Endothelial cell of umbilical vein (primary cell): ENCODE results near the gene KCTD21. TPM values are rescaled to one million over a fixed set of nuclear protein-coding genes. Genes with fewer than 3 reads are reported as not detected.

Source experiments
- BruUV-seq: library from RNA; stranded (reverse); fragments of 400-500 nt; replicated peaks from 2 replicates; lab custom pipeline; 2021; lab: Mats Ljungman, UMichigan
- CTCF ChIA-PET: fragments of 300-600, 350-600 bp; sonication (Branson Sonifier 250); formaldehyde crosslinking; loops from one replicate; lab custom pipeline; 2021; ENCODE audit warnings: antibody characterized with exemption, inconsistent platforms; lab: Charles Lee
- POLR2A ChIA-PET: fragments of 300-600, 350-600 bp; sonication (Branson Sonifier 250); formaldehyde crosslinking; loops from one replicate; lab custom pipeline; 2021; ENCODE audit warnings: antibody characterized with exemption, inconsistent platforms; lab: Charles Lee
- DNase-seq: peaks from one replicate; pipeline ENCODE4 v3.0.0-alpha.2; 2011; ENCODE audit warnings: low read depth, low spot score
- FAIRE-seq: peaks from 2 replicates; lab custom pipeline; 2011; peaks lifted over from hg19 to GRCh38; lab: Jason Lieb, UNC
- H2AFZ ChIP-seq: 2 replicates; pipeline ENCODE4 v1.6.0; 2012; ENCODE audit warnings: low read depth, low read length, control low read depth, inconsistent platforms
- H3K27ac ChIP-seq: 2 replicates; pipeline ENCODE4 v1.5.1; 2011; ENCODE audit warnings: low read depth, mild to moderate bottlenecking, control low read depth, low read length, moderate library complexity; ENCODE audit not compliant: insufficient read depth
- H3K27me3 ChIP-seq, 2 experiments: 2 replicates each; pipeline versions ENCODE4 v1.6.0 to v1.6.1; 2011; ENCODE audit warnings: low read length in 2 of 2, mixed read lengths in 1 of 2; ENCODE audit not compliant: control insufficient read depth in 2 of 2, insufficient read depth in 2 of 2
- H3K36me3 ChIP-seq, 2 experiments: 2 replicates in 1 of 2; 3 replicates in 1 of 2; pipeline ENCODE4 v1.5.1; 2011; ENCODE audit warnings: low read length in 2 of 2, mild to moderate bottlenecking in 1 of 2, moderate library complexity in 1 of 2; ENCODE audit not compliant: control insufficient read depth in 2 of 2, insufficient read depth in 2 of 2; ENCODE audit errors: extremely low read depth in 1 of 2
- H3K4me1 ChIP-seq: 3 replicates; pipeline ENCODE4 v1.5.1; 2011; ENCODE audit warnings: mild to moderate bottlenecking, low read length; ENCODE audit not compliant: control insufficient read depth, insufficient read depth; ENCODE audit errors: extremely low read depth
- H3K4me2 ChIP-seq: 2 replicates; pipeline ENCODE4 v1.6.1; 2011; ENCODE audit warnings: low read length, control low read depth, mixed read lengths; ENCODE audit not compliant: insufficient read depth
- H3K4me3 ChIP-seq, 3 experiments: fragments of 200-600 bp in 1 of 3; sonication (generic), shearing (Covaris generic) in 1 of 3; replicated peaks in 1 of 3; 2 replicates each; pipeline ENCODE4 v1.5.1; 2011 to 2016; ENCODE audit warnings: control low read depth in 3 of 3, low read length in 3 of 3, mild to moderate bottlenecking in 2 of 3, inconsistent platforms in 1 of 3, low read depth in 1 of 3, moderate library complexity in 1 of 3; ENCODE audit not compliant: insufficient read depth in 1 of 3
- H3K79me2 ChIP-seq: 2 replicates; pipeline ENCODE4 v1.6.0; 2012; ENCODE audit warnings: low read length, inconsistent platforms; ENCODE audit not compliant: control insufficient read depth, insufficient read depth
- H3K9ac ChIP-seq: replicated peaks from 2 replicates; pipeline ENCODE3; 2011; ENCODE audit warnings: low read length, control low read depth; ENCODE audit not compliant: insufficient read depth; ENCODE audit errors: extremely low read depth
- H3K9me1 ChIP-seq: replicated peaks from 3 replicates; pipeline ENCODE4 v1.6.0; 2011; ENCODE audit warnings: mild to moderate bottlenecking, low read length; ENCODE audit not compliant: control insufficient read depth, insufficient read depth; ENCODE audit errors: extremely low read depth
- H3K9me3 ChIP-seq: replicated peaks from 2 replicates; pipeline ENCODE4 v1.5.1; 2012; ENCODE audit warnings: low read length, inconsistent platforms; ENCODE audit not compliant: control insufficient read depth, insufficient read depth
- H4K20me1 ChIP-seq: replicated peaks from 2 replicates; pipeline ENCODE3; 2011; ENCODE audit warnings: mild to moderate bottlenecking, low read length; ENCODE audit not compliant: control insufficient read depth, insufficient read depth; ENCODE audit errors: extremely low read depth
- EZH2 ChIP-seq: IDR thresholded peaks from 2 replicates; pipeline ENCODE4 v1.6.1; 2012; ENCODE audit warnings: borderline replicate concordance, low read depth, mild to moderate bottlenecking, moderate library complexity, low read length, inconsistent platforms; ENCODE audit not compliant: severe bottlenecking
- FOS ChIP-seq: IDR thresholded peaks from 2 replicates; pipeline ENCODE4 v1.6.1; 2011; ENCODE audit warnings: mild to moderate bottlenecking, low read length, moderate library complexity, borderline replicate concordance; ENCODE audit not compliant: insufficient read depth
- GATA2 ChIP-seq: IDR thresholded peaks from 2 replicates; pipeline ENCODE4 v1.7.0; 2011; ENCODE audit warnings: low read depth, mild to moderate bottlenecking, moderate library complexity, mixed read lengths, low read length; ENCODE audit not compliant: insufficient read length, insufficient read depth
- JUN ChIP-seq: IDR thresholded peaks from 2 replicates; pipeline ENCODE4 v1.6.1; 2011; ENCODE audit warnings: borderline replicate concordance, low read depth; ENCODE audit not compliant: insufficient read length, insufficient read depth
- MYC ChIP-seq: IDR thresholded peaks from one replicate; pipeline ENCODE4 v1.6.1; 2011; ENCODE audit warnings: mild to moderate bottlenecking, low read depth, low read length
- POLR2A ChIP-seq: IDR thresholded peaks from 2 replicates; pipeline ENCODE4 v1.6.1; 2012; ENCODE audit warnings: low read depth, mild to moderate bottlenecking, control low read depth, low read length
- POLR2AphosphoS5 ChIP-seq: IDR thresholded peaks from 2 replicates; pipeline ENCODE4 v1.6.1; 2012; ENCODE audit warnings: low read depth, mild to moderate bottlenecking, control low read depth, low read length, moderate library complexity; ENCODE audit not compliant: insufficient read depth
- dilution Hi-C: fragments of 300-500 bp; cut with MboI; formaldehyde crosslinking; loops from one replicate; pipeline ENCODE4 v1.15.0; 2019; ENCODE audit warnings: low sequenced_read_pairs; ENCODE audit not compliant: extremely low pct_ligation_motif_present
- intact Hi-C: fragments of 100-400 bp; cut with micrococcal nuclease; formaldehyde crosslinking; loops from one replicate; pipeline ENCODE4 v1.10.0; 2022
- polyA plus RNA-seq, 4 experiments: library from polyadenylated mRNA; depleted of rRNA in 3 of 4; stranded (reverse) in 3 of 4; unstranded in 1 of 4; fragments of >200 nt; gene quantifications; 2 replicates each; pipeline versions ENCODE4 v1.2.1 to v1.2.3, GENCODE V29; 2011 to 2012; ENCODE audit warnings: missing spikeins in 1 of 4
- total RNA-seq: library from RNA; stranded (reverse); gene quantifications from 2 replicates; pipeline ENCODE4 v1.2.3, GENCODE V29; 2021
- TF ChIP-seq, protein P1 (sequence below), 2 donors: IDR thresholded peaks; 1 replicate in 1 of 2; 2 replicates in 1 of 2; pipeline ENCODE4 v1.5.1; 2011; ENCODE audit warnings: low read length in 2 of 2, mild to moderate bottlenecking in 2 of 2, moderate library complexity in 2 of 2, control low read depth in 1 of 2, inconsistent platforms in 1 of 2, low read depth in 1 of 2; ENCODE audit not compliant: insufficient read depth in 1 of 2; ENCODE audit errors: extremely low read depth in 1 of 2
- TF ChIP-seq, protein P2 (sequence below): IDR thresholded peaks from 2 replicates; pipeline ENCODE4 v1.6.1; 2011; ENCODE audit not compliant: insufficient read depth, insufficient read length

KCTD21 gene
- total and polyA plus RNA-seq, 2 donors (not counting 3 experiments of a cell fraction or from before 2014, with no cell fraction given): 8.5 to 11.9 TPM

DNA sequence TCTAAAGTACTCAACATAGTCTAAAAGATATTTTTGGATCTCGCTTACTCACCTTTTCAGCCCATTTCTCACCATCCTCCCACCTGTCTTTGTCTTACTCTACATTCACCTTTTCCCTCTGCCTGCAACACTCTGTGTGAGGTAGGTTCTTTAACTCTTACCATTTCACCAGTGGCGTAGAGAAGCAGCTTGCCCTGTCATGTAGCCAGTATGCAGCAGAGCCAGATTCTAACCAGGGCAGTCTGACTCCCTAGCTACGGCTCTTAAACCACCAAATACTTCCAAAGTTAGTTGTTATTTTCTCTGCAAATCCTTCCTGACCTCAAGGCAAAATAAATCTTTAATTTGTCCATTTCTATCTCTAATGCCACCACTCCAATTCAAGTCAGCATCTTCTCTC, 56.5 kb downstream of the KCTD21 start:
- dilution Hi-C loops: no loop called here
- no peaks in the 10 kb centered on the region for H4K20me1 ChIP-seq
- H3K4me1 ChIP-seq: no peaks in the 10 kb centered on the region
- intact Hi-C loops: no loop called here
- no peak overlapping the region for H3K4me3 ChIP-seq
- no peak overlapping the region for H3K9ac ChIP-seq
- POLR2A ChIA-PET: no interaction called here
- no peak for DNase-seq
- no peaks in the 10 kb centered on the region for H3K9me3 ChIP-seq
- H3K27ac ChIP-seq: no peak overlapping the region
- no peak overlapping the region for H3K4me2 ChIP-seq
- FAIRE-seq: no peak
- H3K36me3 ChIP-seq: no peaks in the 10 kb centered on the region
- H3K79me2 ChIP-seq: no peaks in the 10 kb centered on the region
- no peaks in the 10 kb centered on the region for H3K27me3 ChIP-seq
- no peaks in the 10 kb centered on the region for H3K9me1 ChIP-seq
- H2AFZ ChIP-seq: no peak overlapping the region
- CTCF ChIA-PET: interaction anchor here (0.6 to 1.3 kb wide), 7 partner anchors 8 to 432 kb away, joined by 3 read pairs; partner anchors contain the start of gene ALG8
- no TSS peak for BruUV-seq
- TF ChIP-seq, protein P1, sequence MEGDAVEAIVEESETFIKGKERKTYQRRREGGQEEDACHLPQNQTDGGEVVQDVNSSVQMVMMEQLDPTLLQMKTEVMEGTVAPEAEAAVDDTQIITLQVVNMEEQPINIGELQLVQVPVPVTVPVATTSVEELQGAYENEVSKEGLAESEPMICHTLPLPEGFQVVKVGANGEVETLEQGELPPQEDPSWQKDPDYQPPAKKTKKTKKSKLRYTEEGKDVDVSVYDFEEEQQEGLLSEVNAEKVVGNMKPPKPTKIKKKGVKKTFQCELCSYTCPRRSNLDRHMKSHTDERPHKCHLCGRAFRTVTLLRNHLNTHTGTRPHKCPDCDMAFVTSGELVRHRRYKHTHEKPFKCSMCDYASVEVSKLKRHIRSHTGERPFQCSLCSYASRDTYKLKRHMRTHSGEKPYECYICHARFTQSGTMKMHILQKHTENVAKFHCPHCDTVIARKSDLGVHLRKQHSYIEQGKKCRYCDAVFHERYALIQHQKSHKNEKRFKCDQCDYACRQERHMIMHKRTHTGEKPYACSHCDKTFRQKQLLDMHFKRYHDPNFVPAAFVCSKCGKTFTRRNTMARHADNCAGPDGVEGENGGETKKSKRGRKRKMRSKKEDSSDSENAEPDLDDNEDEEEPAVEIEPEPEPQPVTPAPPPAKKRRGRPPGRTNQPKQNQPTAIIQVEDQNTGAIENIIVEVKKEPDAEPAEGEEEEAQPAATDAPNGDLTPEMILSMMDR (IDR thresholded peaks at IDR 0.05; ENCODE audit: extremely low read depth in 1 of 2, insufficient read depth in 1 of 2, low read depth in 1 of 2, low read length in 2 of 2): no peak
- TF ChIP-seq FOS (no peak), EZH2 (no peak), POLR2A (no peak), GATA2 (no peak), POLR2AphosphoS5 (no peak), JUN (no peak), MYC (no peak)
- TF ChIP-seq, protein P2, sequence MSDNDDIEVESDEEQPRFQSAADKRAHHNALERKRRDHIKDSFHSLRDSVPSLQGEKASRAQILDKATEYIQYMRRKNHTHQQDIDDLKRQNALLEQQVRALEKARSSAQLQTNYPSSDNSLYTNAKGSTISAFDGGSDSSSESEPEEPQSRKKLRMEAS: no peak
